GM18511 (cell line): ENCODE measurements around the gene ZFP57.

Experiments
- ATAC-seq: cut with Tn5 transposase; IDR thresholded peaks from one replicate; pipeline ENCODE4 v1.9.1; 2021; ENCODE audit warnings: mild to moderate bottlenecking, moderate library complexity; ENCODE audit not compliant: unreplicated experiment

ZFP57 gene

GRCh38 chr6:29680904-29681303 is at the start of gene ZFP57:
Gene ZFP57 (minus strand): TSS chr6:29681152. CDS start chr6:29677003, 4,149 bp downstream.
- ATAC-seq, result no peak

DNA sequence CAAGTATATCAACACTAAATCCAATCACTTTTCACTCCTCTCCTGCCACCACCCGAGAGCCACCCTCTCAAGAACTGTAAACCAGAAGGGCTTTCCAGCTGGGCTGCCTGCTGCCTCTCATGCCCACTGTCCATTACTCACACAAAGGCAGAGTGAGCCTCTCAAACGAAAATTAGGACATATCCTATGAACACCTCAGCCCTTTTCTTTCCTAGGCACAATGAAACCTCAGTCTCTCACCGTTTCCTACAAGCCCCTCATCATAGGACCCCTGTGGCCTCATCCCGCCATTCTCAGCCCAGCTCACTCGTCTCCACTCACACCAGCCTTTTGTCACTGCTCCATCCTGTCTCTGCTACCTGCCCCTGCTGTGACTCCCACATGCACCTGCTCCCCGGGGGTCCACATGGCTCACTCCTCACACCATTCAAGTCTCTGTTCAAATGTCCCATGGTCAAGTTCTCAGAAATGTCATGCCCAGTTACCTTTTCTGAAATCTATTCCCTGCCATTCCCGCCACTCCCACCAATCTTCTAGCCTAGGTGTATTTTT is 49.7 kb upstream of the ZFP57 start:
- ATAC-seq, result no peak

GRCh38 chr6:29729774-29730328 is 48.9 kb upstream of the ZFP57 start:
- ATAC-seq, result no peak

GRCh38 chr6:29728875-29729270 is 47.9 kb upstream of the ZFP57 start:
- no peak for ATAC-seq

- ATAC-seq, result no peak
Observed at GRCh38 chr6:29728173-29728874, 47.4 kb upstream of the ZFP57 start.

- no peak for ATAC-seq
Observed at GRCh38 chr6:29727637-29728036, 46.7 kb upstream of the ZFP57 start.

GRCh38 chr6:29726571-29727194 is 45.7 kb upstream of the ZFP57 start:
- no peak for ATAC-seq

GRCh38 chr6:29726001-29726400 is 45.0 kb upstream of the ZFP57 start:
- ATAC-seq, result no peak

DNA sequence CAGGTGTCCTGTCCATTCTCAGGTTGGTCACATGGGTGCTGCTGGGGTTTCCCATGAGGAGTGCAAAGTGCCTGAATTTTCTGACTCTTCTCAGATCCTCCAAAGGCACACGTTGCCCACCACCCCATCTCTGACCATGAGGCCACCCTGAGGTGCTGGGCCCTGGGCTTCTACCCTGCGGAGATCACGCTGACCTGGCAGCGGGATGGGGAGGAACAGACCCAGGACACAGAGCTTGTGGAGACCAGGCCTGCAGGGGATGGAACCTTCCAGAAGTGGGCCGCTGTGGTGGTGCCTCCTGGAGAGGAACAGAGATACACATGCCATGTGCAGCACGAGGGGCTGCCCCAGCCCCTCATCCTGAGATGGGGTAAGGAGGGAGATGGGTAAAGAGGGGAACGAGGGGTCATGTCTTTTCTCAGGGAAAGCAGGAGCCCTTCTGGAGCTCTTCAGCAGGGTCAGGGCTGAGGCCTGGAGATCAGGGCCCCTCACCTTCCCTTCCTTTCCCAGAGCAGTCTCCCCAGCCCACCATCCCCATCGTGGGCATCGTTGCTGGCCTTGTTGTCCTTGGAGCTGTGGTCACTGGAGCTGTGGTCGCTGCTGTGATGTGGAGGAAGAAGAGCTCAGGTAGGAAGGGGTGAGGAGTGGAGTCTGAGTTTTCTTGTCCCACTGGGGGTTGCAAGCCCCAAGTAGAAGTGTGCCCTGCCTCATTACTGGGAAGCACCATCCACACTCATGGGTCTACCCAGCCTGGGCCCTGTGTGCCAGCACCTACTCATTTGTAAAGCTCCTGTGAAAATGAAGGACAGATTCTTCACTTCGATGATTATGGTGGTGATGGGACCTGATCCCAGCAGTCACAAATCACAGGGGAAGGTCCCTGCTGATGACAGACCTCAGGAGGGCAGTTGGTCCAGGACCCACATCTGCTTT is 44.3 kb upstream of the ZFP57 start:
- ATAC-seq, result no peak

GRCh38 chr6:29723666-29724588 is 43.0 kb upstream of the ZFP57 start:
- peak; percentile 56 for ATAC-seq

DNA sequence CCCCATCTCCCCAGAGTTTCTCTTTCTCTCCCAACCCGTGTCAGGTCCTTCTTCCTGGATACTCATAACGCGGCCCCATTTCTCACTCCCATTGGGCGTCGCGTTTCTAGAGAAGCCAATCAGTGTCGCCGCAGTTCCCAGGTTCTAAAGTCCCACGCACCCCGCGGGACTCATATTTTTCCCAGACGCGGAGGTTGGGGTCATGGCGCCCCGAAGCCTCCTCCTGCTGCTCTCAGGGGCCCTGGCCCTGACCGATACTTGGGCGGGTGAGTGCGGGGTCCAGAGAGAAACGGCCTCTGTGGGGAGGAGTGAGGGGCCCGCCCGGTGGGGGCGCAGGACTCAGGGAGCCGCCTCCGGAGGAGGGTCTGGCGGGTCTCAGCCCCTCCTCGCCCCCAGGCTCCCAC is 42.3 kb upstream of the ZFP57 start, which contains the start of gene HLA-F:
Gene HLA-F, plus strand, starts transcription at position 173 of the 404 bp plus-strand sequence. Its CDS starts 30 bp downstream, at position 203.
- ATAC-seq, result peak; percentile 89

GRCh38 chr6:29720863-29721262 is 39.9 kb upstream of the ZFP57 start:
- ATAC-seq, result no peak

DNA sequence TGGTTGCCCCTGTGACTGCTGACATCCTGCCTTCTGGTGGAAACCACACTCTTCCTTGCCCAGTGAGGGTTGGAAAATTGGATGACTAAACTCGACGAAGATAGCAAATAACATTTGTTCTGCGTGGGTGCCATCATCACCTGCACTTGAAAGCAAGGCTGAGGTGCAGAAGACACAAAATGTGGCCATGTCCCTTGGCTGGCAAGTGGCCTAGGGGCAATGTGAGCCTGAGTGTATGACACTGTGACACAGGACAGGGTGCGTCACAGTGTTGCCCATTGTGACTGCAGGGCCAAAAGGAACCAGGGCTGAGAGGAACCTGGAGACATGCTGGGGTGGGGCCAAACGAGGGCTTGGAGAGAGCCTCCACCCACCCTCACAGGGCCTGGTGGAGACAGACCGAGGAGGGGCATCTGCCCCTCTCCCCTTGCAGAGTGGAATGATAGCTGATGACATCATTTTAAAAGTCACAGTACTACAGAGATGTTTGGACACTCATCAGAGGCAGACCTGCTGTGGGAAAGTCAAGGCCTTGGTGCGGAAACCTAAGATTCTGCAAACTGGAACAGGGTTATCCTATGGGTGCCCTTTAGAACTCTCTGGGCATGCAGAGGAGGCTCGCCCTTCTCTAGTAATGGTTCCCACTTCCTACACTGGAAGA is 29.5 kb upstream of the ZFP57 start:
- ATAC-seq, result no peak

DNA sequence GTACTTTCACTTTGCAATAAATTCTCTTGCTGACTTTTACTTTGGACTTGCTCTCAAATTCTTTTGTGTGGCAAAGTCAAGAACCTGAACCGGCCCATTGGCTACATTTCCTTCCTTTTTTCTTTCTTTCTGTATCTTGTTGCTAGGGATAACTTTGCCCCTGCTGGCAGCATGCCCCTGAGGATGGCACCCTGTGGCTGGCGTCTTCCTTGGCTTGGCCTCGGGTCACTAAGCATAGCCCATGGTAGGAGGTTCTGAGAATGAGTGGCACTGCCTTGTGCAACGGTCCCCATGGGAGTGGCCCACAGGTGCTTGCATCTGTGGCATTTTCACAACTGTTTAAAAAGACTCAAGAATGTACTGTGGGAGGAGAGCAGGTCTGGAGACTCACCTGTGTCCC is 28.2 kb upstream of the ZFP57 start:
- peak; percentile 45 for ATAC-seq

DNA sequence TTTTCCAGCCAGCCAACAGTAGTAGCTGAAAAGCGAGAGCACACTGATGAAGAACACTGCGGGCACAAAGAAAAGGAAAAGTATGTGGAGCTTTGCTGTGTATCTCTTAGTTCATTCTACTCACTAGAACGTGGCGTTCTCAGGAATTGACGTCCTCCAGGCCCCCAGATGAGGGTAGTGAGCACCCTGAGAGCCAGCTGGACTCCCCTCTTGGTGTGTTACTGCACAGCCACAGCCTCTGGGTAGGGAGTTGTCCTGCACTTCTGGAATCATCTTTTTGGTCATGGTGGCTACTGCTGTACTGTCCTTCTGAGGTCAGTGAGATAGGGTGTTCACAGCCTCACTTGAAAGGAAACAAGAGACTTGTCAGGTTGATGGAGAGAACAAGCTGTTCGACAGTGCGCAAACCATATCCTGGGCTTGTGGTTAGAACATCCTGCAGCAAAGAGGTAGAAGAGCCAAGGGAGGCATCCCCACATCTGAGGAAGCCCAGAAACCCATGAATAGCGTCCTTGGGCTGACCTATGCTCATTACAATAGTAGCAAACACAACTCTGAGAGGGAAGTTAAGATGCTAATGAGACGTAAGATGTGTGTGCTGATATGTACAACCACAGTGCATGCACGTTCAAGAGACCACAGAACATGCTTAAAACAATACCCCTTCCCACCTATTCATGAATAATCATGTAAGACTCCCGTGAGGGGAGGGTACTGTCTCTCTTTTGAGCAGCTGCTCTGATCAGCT is 27.7 kb upstream of the ZFP57 start:
- ATAC-seq, result peak; percentile 58

DNA sequence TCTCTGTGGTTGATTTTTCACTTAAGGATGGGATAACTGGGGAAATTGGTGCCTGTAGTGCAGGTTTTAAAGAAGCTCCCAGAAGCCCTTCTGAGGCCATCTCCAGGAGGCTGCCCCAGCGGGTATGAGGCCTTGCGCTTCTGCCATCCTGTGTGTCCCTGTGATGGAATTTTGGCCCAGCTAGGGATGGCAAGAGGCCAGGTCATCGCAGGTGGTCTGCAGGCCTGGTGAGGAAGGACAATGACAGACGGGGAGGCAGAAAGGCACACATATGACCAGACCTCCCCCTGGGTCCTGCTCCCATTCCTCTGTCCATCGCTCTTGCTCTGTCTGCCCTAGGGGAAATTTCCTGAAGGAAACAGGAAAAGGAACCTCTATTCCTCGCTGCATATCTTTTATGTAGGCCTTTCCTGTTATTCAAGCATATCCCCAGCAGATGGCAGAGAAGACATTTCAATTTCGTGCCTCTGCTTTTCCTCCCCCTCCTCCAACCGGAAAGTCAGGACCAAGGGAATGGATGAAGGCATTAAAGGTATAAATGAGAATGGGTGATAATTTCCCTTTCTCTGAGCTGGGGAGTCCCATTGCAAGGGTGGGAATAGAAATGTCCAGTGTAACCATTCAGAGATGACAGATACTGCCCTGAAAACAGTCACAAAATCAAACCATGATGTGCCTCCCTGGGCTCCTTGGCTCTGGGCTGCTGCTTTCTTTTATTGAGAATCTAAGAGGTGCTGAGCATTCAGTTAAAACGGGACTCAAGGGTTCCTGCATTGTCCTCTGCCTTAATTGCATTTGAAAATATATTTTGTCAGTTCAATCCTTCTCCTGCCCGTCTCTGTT is 24.7 kb upstream of the ZFP57 start:
- no peak for ATAC-seq

DNA sequence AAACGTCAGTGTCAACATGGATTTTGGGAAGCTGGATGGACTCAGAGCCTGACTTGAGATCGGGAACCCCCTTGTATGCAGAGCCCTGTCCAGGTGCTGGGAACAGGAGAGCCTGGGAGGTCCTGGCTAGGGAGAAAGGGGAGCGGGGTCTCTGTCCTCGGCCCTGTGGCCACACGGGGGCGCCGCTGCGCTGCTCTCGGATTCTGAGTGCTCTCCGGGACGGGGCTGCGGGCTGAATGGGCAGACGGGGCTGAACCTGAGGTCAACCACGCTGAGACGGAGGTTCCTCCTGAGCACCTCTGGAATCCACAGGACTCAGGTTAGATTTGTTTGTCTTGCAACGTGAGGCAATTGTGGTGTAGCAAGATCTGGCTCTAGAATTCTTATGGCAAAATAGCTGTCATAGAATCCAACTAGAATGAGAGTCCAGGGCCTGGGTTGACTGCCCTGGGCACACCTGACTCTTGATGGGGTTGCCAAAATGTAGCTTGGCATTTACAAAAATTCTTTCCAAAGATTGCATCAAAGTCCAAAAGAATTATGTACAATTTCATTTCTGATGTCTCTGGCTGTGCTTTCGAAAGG is 21.7 kb upstream of the ZFP57 start:
- no peak for ATAC-seq
